HTR-8/SVneo (cell line): ENCODE results near the gene AIF1L.

ENCODE experiments used
- DNase-seq: peaks from one replicate; pipeline ENCODE4 v3.0.0; 2011; ENCODE audit warnings: low spot score, mixed read lengths; ENCODE audit not compliant: insufficient read length
- FAIRE-seq: peaks from 2 replicates; lab custom pipeline; 2011; peaks lifted over from hg19 to GRCh38; lab: Jason Lieb, UNC

Gene AIF1L

GRCh38 chr9:131076347-131077195 is 19.8 kb upstream of the AIF1L start:
- DNase-seq (no peak), FAIRE-seq (no peak)

DNA sequence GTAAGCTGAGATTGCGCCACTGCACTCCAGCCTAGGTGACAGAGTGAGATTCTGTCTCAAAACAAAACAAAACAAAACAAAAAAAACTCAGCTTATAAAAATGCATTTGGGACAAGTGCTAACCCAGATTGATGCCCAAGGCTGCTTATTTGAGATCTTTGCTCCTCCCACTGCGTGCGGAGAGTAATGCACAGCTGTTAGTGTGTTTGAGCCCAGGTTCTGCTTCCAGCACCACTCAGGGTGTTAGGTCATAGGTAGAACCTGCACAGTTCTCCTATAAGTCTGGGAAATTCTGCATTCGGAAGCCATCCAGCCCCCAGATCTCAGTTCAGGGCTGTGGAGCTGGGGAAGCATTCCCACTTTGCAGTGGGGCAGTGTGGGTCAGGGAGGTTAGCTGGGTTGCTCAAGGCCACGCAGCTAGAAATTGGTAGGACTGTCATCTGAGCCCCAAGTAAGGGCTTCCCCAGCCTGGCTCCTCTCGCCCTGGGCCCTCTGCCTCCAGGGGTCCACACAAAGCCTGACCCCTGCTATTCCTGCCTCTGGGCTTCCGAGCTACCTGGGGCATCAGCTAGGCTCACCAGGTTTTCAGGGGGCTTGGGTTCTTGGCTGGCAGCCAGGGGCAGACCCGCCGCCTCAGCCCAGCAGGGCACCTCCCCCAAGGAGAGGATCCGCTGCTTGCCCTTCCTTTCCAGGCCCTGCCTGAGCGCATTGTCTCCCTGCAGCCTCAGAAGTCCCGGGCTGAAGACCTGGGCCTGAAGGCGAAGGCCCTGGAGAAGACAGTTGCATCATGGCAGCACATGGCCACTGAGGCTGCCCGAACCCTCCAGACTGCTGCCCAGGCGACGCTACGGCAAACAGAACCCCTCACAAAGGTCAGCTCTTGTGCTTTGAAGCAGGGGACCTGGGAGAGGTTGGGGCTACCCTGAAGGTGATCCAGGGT is 17.6 kb upstream of the AIF1L start:
- no peak for DNase-seq
- no peak for FAIRE-seq

GRCh38 chr9:131080589-131080988 is 15.7 kb upstream of the AIF1L start:
- no peak for DNase-seq
- FAIRE-seq, result no peak

DNA sequence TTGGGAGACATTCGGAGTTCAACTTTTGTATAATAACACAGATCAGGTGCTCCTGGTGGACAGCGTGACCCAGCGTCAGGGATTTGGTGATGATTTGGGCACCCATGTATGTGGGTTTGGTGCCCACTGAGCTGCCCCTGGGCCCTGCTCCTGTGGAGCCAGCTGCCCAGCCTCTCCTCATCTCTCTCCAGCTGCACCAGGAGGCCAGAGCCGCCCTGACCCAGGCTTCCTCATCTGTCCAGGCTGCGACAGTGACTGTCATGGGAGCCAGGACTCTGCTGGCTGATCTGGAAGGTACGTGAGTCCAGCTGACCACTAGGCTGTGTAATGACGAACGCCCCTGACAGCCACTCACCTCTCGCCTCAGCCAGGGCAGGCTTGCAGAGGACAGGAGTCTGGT is 14.5 kb upstream of the AIF1L start:
- DNase-seq (no peak), FAIRE-seq (no peak)

- FAIRE-seq (no peak), DNase-seq (no peak)
These were observed 13.4 kb upstream of the AIF1L start for GRCh38 chr9:131082774-131083512.

GRCh38 chr9:131084661-131085369 is 11.5 kb upstream of the AIF1L start:
- DNase-seq, result no peak
- no peak for FAIRE-seq

- FAIRE-seq, result no peak
- DNase-seq, result no peak
These were observed 10.8 kb upstream of the AIF1L start for GRCh38 chr9:131085370-131086122.

GRCh38 chr9:131087354-131087893 is 8.9 kb upstream of the AIF1L start:
- no peak for FAIRE-seq
- DNase-seq, result no peak

DNA sequence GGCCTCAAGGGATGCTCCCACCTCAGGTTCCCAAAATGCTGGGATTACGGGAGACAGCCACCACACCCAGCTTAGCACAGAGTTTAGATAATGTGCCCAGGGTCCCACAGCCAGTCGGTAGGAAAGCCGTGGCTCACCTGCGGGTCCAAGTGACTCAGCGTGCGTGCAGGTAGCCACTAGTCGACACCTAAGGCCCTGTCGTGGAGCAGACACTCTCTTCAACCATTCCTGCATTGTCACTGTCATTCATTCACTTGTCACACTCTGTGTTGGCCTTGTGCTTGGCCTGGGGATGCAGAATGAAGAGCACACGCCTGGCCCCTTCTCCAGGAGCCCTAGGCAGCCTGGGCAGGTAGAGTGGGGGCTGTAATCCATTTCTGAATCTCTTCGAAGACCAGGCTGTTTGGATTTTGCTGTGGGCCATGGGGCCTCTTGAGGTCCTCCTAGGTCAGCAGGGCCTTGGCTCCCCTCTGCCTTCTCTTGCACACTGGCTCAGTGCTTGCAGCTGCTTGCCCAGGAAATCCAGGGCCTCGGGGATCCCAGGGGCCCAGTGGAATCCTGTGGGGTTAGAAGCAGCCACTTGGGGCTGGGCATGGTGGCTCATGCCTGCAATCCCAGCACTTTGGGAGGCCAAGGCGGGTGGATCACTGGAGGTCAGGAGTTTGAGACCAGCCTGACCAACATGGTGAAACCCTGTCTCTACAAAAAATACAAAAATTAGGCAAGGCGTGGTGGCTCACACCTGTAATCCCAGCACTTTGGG is 6.1 kb upstream of the AIF1L start:
- DNase-seq (no peak), FAIRE-seq (no peak)

DNA sequence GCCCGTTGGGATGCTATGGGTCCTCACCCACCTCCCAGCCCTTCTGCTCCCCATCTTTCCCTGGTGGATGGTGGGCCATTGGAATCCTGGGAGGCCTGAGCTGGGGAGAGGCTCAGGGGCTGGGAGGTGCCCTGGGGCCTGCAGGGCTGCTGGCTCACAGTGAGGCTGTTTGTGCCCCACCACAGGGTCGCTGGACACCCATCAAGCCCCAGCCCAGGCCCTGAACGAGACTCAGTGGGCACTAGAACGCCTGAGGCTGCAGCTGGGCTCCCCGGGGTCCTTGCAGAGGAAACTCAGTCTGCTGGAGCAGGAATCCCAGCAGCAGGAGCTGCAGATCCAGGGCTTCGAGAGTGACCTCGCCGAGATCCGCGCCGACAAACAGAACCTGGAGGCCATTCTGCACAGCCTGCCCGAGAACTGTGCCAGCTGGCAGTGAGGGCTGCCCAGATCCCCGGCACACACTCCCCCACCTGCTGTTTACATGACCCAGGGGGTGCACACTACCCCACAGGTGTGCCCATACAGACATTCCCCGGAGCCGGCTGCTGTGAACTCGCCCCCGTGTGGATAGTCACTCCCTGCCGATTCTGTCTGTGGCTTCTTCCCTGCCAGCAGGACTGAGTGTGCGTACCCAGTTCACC is 4.9 kb upstream of the AIF1L start:
- no peak for DNase-seq
- no peak for FAIRE-seq

- DNase-seq (no peak), FAIRE-seq (no peak)
These were observed 4.3 kb upstream of the AIF1L start for GRCh38 chr9:131092030-131092429.

GRCh38 chr9:131092548-131093440 is 3.5 kb upstream of the AIF1L start:
- FAIRE-seq, result no peak
- no peak for DNase-seq

- DNase-seq, result no peak
- no peak for FAIRE-seq
These were observed 2.3 kb upstream of the AIF1L start for GRCh38 chr9:131094015-131094414.

GRCh38 chr9:131094622-131095021 is 1.7 kb upstream of the AIF1L start:
- DNase-seq, result no peak
- no peak for FAIRE-seq

DNA sequence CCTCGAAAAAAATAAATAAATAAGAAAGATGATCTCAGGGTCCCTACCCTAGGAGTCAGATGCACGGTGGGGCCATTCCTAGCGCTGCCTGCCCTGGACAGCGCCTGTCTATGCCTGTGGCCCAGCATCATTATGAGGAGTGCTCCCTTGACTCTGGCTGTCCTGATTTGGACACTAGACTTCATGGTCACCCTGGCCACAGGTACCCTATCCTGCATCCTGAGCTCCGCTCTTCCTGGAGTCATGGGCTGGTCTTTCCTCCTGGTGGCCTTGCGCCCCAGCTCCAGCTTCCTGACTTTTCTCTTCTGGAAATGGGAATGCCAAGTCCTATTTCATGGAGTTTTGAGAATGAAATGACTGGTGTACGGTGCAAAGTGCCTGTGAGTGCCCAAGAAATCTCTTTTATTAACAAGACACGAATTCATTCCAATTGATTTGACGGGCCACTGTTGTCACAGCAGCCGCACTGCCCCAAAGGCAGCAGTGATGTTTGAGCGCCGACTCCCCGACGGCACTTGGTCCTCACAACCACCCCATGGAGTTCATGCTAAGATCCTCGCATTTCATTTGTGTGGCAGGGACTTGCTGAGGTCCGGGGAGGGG is 564 bp upstream of the AIF1L start:
- FAIRE-seq (no peak), DNase-seq (peak; percentile 68)
